Measurements from ENCODE around the gene MRGPRF.

GRCh38 chr11:69040581-69041260 is 27.7 kb upstream of the MRGPRF start:
- no peak for TF ChIP-seq CTCF (IDR thresholded peaks at IDR 0.05)
- TF ChIP-seq POLR2A (IDR thresholded peaks at IDR 0.05), result no peak
- no peak for TF ChIP-seq EP300 (IDR thresholded peaks at IDR 0.05)
